A673 (cell line): ENCODE results near the gene ELOVL7.

Source experiments
- EZH2 ChIP-seq: fragments of 200-600 bp; sonication (generic); IDR thresholded peaks from 2 replicates; pipeline ENCODE4 v1.6.1; 2017; ENCODE audit warnings: borderline replicate concordance, low read depth, mild to moderate bottlenecking, mixed read lengths, antibody characterized with exemption, low read length; ENCODE audit not compliant: poor library complexity, severe bottlenecking
- TF ChIP-seq, protein P1 (sequence below): fragments of 300-800, 200-600 bp; sonication (generic); conservative IDR thresholded peaks from 2 replicates; pipeline ENCODE4 v1.5.1; 2017; ENCODE audit warnings: low read depth, mild to moderate bottlenecking, antibody characterized with exemption, low read length, moderate library complexity, mixed read lengths

GRCh38 chr5:60792438-60792837, 51.6 kb downstream of the ELOVL7 start:
- TF ChIP-seq, protein P1, sequence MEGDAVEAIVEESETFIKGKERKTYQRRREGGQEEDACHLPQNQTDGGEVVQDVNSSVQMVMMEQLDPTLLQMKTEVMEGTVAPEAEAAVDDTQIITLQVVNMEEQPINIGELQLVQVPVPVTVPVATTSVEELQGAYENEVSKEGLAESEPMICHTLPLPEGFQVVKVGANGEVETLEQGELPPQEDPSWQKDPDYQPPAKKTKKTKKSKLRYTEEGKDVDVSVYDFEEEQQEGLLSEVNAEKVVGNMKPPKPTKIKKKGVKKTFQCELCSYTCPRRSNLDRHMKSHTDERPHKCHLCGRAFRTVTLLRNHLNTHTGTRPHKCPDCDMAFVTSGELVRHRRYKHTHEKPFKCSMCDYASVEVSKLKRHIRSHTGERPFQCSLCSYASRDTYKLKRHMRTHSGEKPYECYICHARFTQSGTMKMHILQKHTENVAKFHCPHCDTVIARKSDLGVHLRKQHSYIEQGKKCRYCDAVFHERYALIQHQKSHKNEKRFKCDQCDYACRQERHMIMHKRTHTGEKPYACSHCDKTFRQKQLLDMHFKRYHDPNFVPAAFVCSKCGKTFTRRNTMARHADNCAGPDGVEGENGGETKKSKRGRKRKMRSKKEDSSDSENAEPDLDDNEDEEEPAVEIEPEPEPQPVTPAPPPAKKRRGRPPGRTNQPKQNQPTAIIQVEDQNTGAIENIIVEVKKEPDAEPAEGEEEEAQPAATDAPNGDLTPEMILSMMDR: no peak
- no peak for TF ChIP-seq EZH2
